Aorta (tissue), 5 donors: Measurements from ENCODE around the gene DRC7. TPM values are rescaled to one million over a fixed set of nuclear protein-coding genes. Genes with fewer than 3 reads are reported as not detected.

Experiments used
- ATAC-seq: fragments of 200-7000 bp; cut with Tn5 transposase; one replicate; pipeline ENCODE4 v1.9.1; 2022; ENCODE audit warnings: moderate library complexity; ENCODE audit not compliant: low FRiP score
- DNase-seq, 2 donors: peaks; one replicate each; pipeline ENCODE4 v3.0.0-alpha.2; 2020
- H3K27ac ChIP-seq, 2 donors: one replicate each; pipeline ENCODE4 v1.5.1; 2013; ENCODE audit warnings: low read length in 2 of 2, mild to moderate bottlenecking in 2 of 2, moderate library complexity in 2 of 2, control low read depth in 1 of 2, inconsistent platforms in 1 of 2, low read depth in 1 of 2
- H3K27me3 ChIP-seq, 2 donors: one replicate each; pipeline ENCODE4 v1.6.1; 2013; ENCODE audit warnings: control low read depth in 1 of 2, low read length in 1 of 2, mild to moderate bottlenecking in 1 of 2, moderate library complexity in 1 of 2; ENCODE audit not compliant: insufficient read depth in 2 of 2, control insufficient read depth in 1 of 2
- H3K36me3 ChIP-seq, 2 donors: one replicate each; pipeline ENCODE4 v1.6.1; 2013; ENCODE audit warnings: control low read depth in 1 of 2, low read length in 1 of 2, mild to moderate bottlenecking in 1 of 2; ENCODE audit not compliant: insufficient read depth in 2 of 2, control insufficient read depth in 1 of 2
- H3K4me1 ChIP-seq, 2 donors: one replicate each; pipeline ENCODE4 v1.6.1; 2013; ENCODE audit warnings: low read length in 2 of 2, control low read depth in 1 of 2, mild to moderate bottlenecking in 1 of 2, moderate library complexity in 1 of 2; ENCODE audit not compliant: insufficient read depth in 2 of 2, control insufficient read depth in 1 of 2
- H3K4me3 ChIP-seq, 2 donors: one replicate each; pipeline ENCODE4 v1.5.1; 2013; ENCODE audit warnings: low read length in 2 of 2, control low read depth in 1 of 2, mild to moderate bottlenecking in 1 of 2
- H3K9me3 ChIP-seq: one replicate; pipeline ENCODE4 v1.6.1; 2013; ENCODE audit warnings: mild to moderate bottlenecking, low read length; ENCODE audit not compliant: control insufficient read depth
- WGBS, 2 donors: extraction: QIAGEN DNeasy Blood & Tissue Kit; methylation state at CpG; one replicate each; pipeline ENCODE4 v1.1.7; 2013; 5-methylcytosine and 5-hydroxymethylcytosine counted together
- intact Hi-C, 2 donors: fragments of 100-400 bp; cut with DNase I; formaldehyde crosslinking; loops; one replicate each; pipeline versions ENCODE4 v1.14.2 to v1.15.0; 2022
- polyA plus RNA-seq, 2 donors: library from polyadenylated mRNA; stranded (reverse); fragments of 200-250 nt; gene quantifications; one replicate each; pipeline ENCODE4 v1.2.3, GENCODE V29; 2013
- total RNA-seq, 2 donors: library from RNA; stranded (reverse); fragmentation: NEBNext Ultra II Directional; extraction: Animal tissue kit (Norgen Biotek cat#: 25700); gene quantifications; one replicate each; pipeline ENCODE4 v1.2.1, GENCODE V29; 2021
- donor health status: healthy with polysubstance abuse.
- donor health status: Bipolar disorder and iron deficiency.
- donor health status: DM: no; HTN: no; CAD: no.
- donor health status: DM: no; HTN: no; CAD: no.
- donor health status: DM: yes; HTN: yes; CAD: no.

DRC7 gene
- total and polyA plus RNA-seq, 4 donors = 0.08 TPM; not detected in 3

DNA sequence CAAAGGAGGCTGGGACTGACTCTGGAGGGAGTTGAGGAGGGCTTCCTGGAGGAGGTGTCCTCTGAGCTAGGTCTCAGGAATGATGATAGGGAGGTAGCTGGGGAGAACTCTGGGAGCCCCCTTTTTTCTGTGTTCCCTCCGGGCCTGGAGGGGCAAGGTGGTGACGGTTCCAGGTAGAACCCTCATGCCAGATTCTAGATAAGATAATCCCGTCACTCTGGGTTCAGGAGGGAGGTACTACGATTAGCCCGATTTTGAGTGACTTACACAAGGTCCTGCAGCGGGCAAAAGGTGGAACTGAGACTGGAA lies 45.2 kb upstream of the DRC7 start:
- Histone ChIP-seq H3K4me3 (no peak overlapping the region), H3K27ac (no peak overlapping the region), H3K9me3 (no peaks in the 10 kb centered on the region), H3K27me3 (no peaks in the 10 kb centered on the region), H3K36me3 (no peaks in the 10 kb centered on the region), H3K4me1 (no peaks in the 10 kb centered on the region)
- WGBS, 2 donors = 77 to 78% methylated on average over 6 of the region's 6 CpGs
- DNase-seq (no peak), ATAC-seq (no peak)
- intact Hi-C loops = loop anchor here (2.0 to 5.0 kb wide), 4 partner anchors 37 to 73 kb away; no protein-coding TSS in a partner anchor

- 88 to 89% methylated on average over 7 of the region's 7 CpGs for WGBS, 2 donors
- no peaks in the 10 kb centered on the region for H3K9me3 ChIP-seq
- no peak for ATAC-seq
- intact Hi-C loops = loop anchor here (2.0 to 5.0 kb wide), 4 partner anchors 38 to 73 kb away; no protein-coding TSS in a partner anchor
- H3K27me3 ChIP-seq = no peaks in the 10 kb centered on the region
- H3K27ac ChIP-seq = no peak overlapping the region
- H3K36me3 ChIP-seq = no peaks in the 10 kb centered on the region
- H3K4me1 ChIP-seq = no peaks in the 10 kb centered on the region
- DNase-seq = no peak
- H3K4me3 ChIP-seq = no peak overlapping the region
These were observed 44.8 kb upstream of the DRC7 start for GRCh38 chr16:57649846-57650245.

DNA sequence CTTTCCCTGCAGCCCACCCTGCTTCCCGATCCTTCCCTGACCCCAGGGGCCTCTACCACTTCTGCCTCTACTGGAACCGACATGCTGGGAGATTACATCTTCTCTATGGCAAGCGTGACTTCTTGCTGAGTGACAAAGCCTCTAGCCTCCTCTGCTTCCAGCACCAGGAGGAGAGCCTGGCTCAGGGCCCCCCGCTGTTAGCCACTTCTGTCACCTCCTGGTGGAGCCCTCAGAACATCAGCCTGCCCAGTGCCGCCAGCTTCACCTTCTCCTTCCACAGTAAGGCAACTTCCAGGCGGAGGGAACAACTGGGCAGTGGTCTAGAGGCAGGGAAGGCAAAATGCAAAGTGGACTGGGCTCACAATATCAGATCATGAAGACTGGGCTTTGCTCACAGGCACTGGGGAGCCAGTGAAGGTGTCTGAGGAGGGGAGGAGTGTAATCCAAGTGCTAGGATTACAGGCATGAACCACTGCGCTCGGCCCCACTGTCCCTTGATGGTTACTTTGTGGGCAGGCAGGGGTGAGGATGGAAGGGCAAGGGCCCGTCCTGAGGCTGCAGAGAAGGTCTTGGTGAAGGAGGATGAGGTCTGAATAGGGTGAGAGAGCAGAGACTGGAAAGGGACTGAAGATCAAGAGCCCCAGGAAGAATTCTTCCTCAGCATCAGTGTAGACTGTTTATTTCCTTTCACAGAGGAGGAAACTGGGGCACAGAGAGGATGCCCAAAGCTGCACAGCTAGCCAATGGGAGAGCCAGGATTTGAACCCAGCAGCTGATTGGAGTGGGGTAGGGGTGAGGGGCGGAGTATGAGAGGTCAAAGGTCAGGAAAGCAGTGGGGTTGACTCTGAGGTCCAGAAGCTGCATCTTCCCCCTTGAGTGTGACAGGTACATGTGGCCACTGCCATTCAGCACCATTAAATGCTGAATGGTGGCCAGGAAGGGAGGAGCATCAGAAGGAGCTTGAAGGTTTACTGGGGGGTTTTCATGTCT lies 43.0 kb upstream of the DRC7 start:
- DNase-seq (no peak), ATAC-seq (no peak)
- no peak overlapping the region for H3K4me3 ChIP-seq
- WGBS, 2 donors = 84 to 85% methylated on average over 10 of the region's 10 CpGs
- no peaks in the 10 kb centered on the region for H3K36me3 ChIP-seq
- H3K9me3 ChIP-seq = no peaks in the 10 kb centered on the region
- H3K4me1 ChIP-seq = no peaks in the 10 kb centered on the region
- H3K27me3 ChIP-seq = no peaks in the 10 kb centered on the region
- no peak overlapping the region for H3K27ac ChIP-seq
- intact Hi-C loops = no loop called here

DNA sequence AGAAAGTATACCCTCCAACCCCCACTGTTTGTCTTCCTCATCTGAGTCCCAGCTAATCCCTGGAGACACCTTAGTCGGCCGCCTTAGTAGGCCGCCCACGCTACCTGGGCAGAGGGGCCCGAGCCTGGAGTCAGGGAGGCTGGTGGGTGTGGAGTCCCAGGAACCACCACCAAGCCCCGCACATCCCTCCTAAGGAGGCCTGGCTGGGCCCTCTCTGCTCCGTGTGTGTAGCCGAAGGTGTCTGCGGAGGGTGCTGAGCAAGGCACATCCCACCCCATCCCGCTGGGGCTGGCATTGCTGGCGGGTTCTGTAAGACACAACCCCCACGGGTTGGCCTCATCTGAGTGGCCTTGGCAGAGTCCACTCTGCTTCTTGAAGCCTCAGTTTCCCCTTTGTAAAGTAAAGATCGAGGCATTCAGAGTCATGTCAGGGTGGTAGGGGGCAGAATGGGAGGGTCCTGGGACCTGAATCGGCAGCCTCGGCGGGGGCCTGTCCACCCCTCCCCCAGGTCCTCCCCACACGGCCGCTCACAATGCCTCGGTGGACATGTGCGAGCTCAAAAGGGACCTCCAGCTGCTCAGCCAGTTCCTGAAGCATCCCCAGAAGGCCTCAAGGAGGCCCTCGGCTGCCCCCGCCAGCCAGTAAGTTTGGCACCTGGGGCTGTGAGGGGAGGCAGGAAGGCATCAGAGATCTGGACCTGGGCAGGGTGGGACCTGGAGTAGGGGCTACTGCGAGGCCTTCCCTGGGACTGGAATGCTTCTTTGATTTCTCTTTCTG lies 41.7 kb upstream of the DRC7 start:
- no peak for ATAC-seq
- H3K9me3 ChIP-seq = no peaks in the 10 kb centered on the region
- no peak overlapping the region for H3K27ac ChIP-seq
- WGBS, 2 donors = 94 to 96% methylated on average over 23 of the region's 23 CpGs
- no peak overlapping the region for H3K4me3 ChIP-seq
- no peaks in the 10 kb centered on the region for H3K4me1 ChIP-seq
- DNase-seq = peak in 1 of 2 donors; percentile 30
- intact Hi-C loops = no loop called here
- H3K27me3 ChIP-seq = no peaks in the 10 kb centered on the region
- H3K36me3 ChIP-seq = no peaks in the 10 kb centered on the region

- intact Hi-C loops = no loop called here
- WGBS, 2 donors = 67 to 69% methylated on average over 16 of the region's 16 CpGs
- no peaks in the 10 kb centered on the region for H3K4me1 ChIP-seq
- ATAC-seq (no peak), DNase-seq (no peak)
- no peaks in the 10 kb centered on the region for H3K9me3 ChIP-seq
- no peaks in the 10 kb centered on the region for H3K27me3 ChIP-seq
- H3K27ac ChIP-seq = no peak overlapping the region
- no peaks in the 10 kb centered on the region for H3K36me3 ChIP-seq
- H3K4me3 ChIP-seq = no peak overlapping the region
These were observed 40.7 kb upstream of the DRC7 start for GRCh38 chr16:57653936-57654335.

- 80 to 84% methylated on average over 11 of the region's 11 CpGs for WGBS, 2 donors
- Histone ChIP-seq H3K27ac (no peak overlapping the region), H3K9me3 (no peaks in the 10 kb centered on the region), H3K27me3 (no peaks in the 10 kb centered on the region), H3K36me3 (no peaks in the 10 kb centered on the region), H3K4me1 (no peaks in the 10 kb centered on the region), H3K4me3 (no peak overlapping the region)
- intact Hi-C loops = no loop called here
- ATAC-seq (no peak), DNase-seq (no peak)
These were observed 38.2 kb upstream of the DRC7 start for GRCh38 chr16:57656342-57656955.

DNA sequence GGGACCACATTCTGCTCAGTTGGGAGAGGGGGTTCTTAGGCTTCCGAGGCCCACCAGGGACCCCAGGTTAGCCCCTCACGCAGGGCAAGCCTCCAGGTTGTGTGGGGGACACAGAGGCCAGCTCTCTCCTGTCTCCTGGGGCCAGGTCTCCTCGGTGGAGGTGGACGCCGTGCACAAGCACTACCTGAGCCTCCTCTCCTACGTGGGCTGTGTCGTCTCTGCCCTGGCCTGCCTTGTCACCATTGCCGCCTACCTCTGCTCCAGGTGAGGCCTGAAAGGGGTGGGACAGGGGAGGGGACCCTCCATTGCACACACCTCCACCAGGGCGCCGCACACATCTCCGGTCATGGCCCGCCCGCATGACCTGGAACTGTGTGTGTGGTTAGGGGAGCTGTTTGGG lies 37.4 kb upstream of the DRC7 start:
- 88 to 91% methylated on average over 13 of the region's 13 CpGs for WGBS, 2 donors
- intact Hi-C loops = no loop called here

DNA sequence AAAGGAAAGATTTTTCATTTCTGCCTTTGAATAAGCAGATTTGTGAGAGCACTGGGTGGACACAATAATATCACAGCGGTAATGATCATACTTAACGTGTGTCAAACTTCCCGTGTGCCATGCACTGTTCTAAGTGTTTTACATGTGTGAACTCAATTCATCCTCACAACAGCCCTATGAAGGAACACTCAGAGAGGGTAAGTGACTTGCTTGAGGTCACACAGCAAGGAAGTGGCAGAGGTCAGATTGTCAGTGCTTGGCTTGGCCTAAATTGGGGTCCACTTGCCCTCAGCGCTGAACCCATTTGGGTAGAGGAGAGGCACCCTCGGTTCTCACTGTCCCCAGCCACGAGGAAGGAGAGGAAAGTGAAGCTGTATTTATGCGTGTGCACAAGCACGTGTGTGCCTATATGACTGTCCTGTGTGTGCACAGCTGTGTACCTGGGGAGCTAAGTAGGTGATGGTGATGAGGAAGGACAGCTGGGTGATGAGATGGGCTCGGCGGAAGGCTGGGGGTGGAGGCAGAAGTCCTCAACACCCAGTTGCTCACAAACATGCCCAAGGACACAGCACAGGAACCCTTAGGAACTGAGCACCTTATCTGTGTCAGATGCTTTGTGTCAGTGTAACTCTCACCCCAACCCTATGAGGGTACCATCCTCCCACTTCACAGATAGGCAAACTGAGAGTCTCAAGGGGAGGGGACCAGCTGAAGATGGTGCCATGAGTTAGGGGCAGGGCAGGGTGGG lies 36.3 kb upstream of the DRC7 start:
- Histone ChIP-seq H3K27me3 (no peaks in the 10 kb centered on the region), H3K27ac (no peak overlapping the region), H3K9me3 (no peaks in the 10 kb centered on the region), H3K36me3 (no peaks in the 10 kb centered on the region), H3K4me3 (no peak overlapping the region), H3K4me1 (no peaks in the 10 kb centered on the region)
- intact Hi-C loops = no loop called here
- ATAC-seq = no peak
- DNase-seq = no peak
- WGBS, 2 donors = 82 to 85% methylated on average over 10 of the region's 10 CpGs

More for the DNA sequence above, 37.4 kb upstream of the DRC7 start:
- Histone ChIP-seq H3K36me3 (no peaks in the 10 kb centered on the region), H3K4me3 (no peak overlapping the region), H3K4me1 (no peaks in the 10 kb centered on the region), H3K27ac (no peak overlapping the region), H3K27me3 (no peaks in the 10 kb centered on the region), H3K9me3 (no peaks in the 10 kb centered on the region)
- ATAC-seq (no peak), DNase-seq (peak in 1 of 2 donors; percentile 36)
